CD4-positive, alpha-beta T cell (primary cell): ENCODE measurements around the gene SIN3A. TPM values are rescaled to one million over a fixed set of nuclear protein-coding genes. Genes with fewer than 3 reads are reported as not detected.
A peak's percentile ranks its signal among the peaks of the same experiment; 100 is the strongest.

ENCODE experiments used
- ATAC-seq: fragments of 200-7000 bp; cut with Tn5 transposase; one replicate; pipeline ENCODE4 v1.10.0; 2022; ENCODE audit warnings: mild to moderate bottlenecking; ENCODE audit not compliant: poor library complexity
- CTCF ChIA-PET: fragments of 350-600 bp; sonication (Branson Sonifier 250); formaldehyde crosslinking; loops from one replicate; lab custom pipeline; 2021; ENCODE audit warnings: antibody characterized with exemption, inconsistent platforms; lab: Charles Lee
- POLR2A ChIA-PET: fragments of 350-600 bp; sonication (Branson Sonifier 250); formaldehyde crosslinking; loops from one replicate; lab custom pipeline; 2021; ENCODE audit warnings: antibody characterized with exemption, inconsistent platforms; lab: Charles Lee
- DNase-seq, 14 experiments: peaks; one replicate each; pipeline ENCODE4 v3.0.0-alpha.2; 2013 to 2020; ENCODE audit warnings: mixed read lengths in 2 of 14
- H3K27ac ChIP-seq, 2 donors: one replicate each; pipeline versions ENCODE4 v1.5.1 to v1.7.0; 2013; ENCODE audit warnings: low read length in 2 of 2, low read depth in 1 of 2, mild to moderate bottlenecking in 1 of 2
- H3K27me3 ChIP-seq, 2 experiments: 1 replicate in 1 of 2; 2 replicates in 1 of 2; pipeline versions ENCODE4 v1.6.1 to v1.7.0; 2013; ENCODE audit warnings: low read length in 2 of 2, control low read depth in 1 of 2, mild to moderate bottlenecking in 1 of 2, moderate library complexity in 1 of 2; ENCODE audit not compliant: insufficient read depth in 2 of 2, control insufficient read depth in 1 of 2
- H3K36me3 ChIP-seq: one replicate; pipeline ENCODE4 v1.6.1; 2013; ENCODE audit warnings: low read length, control low read depth; ENCODE audit not compliant: insufficient read depth
- H3K4me1 ChIP-seq: one replicate; pipeline ENCODE4 v1.6.1; 2013; ENCODE audit warnings: low read length, control low read depth; ENCODE audit not compliant: insufficient read depth
- H3K4me3 ChIP-seq: one replicate; pipeline ENCODE4 v1.5.1; 2013; ENCODE audit warnings: mild to moderate bottlenecking, low read length, moderate library complexity
- H3K9me3 ChIP-seq, 2 experiments: 1 replicate in 1 of 2; 2 replicates in 1 of 2; pipeline versions ENCODE4 v1.6.1 to v1.7.0; 2013; ENCODE audit warnings: low read length in 2 of 2, mild to moderate bottlenecking in 2 of 2, control low read depth in 1 of 2, moderate library complexity in 1 of 2; ENCODE audit not compliant: control insufficient read depth in 1 of 2, insufficient read depth in 1 of 2
- H3K27ac Mint-ChIP-seq: one replicate; pipeline ENCODE4 v1.8.0; 2020; ENCODE audit warnings: mixed read lengths
- H3K27me3 Mint-ChIP-seq: one replicate; pipeline ENCODE4 v1.8.0; 2021; ENCODE audit warnings: mixed read lengths
- H3K36me3 Mint-ChIP-seq: one replicate; pipeline ENCODE4 v1.8.0; 2021; ENCODE audit warnings: low read depth, mixed read lengths
- H3K4me1 Mint-ChIP-seq: one replicate; pipeline ENCODE4 v1.8.0; 2021; ENCODE audit warnings: low read depth, mixed read lengths
- H3K4me3 Mint-ChIP-seq: one replicate; pipeline ENCODE4 v1.8.0; 2020; ENCODE audit warnings: mild to moderate bottlenecking, mixed read lengths
- H3K9me3 Mint-ChIP-seq: one replicate; pipeline ENCODE4 v1.8.0; 2020; ENCODE audit warnings: mixed read lengths
- intact Hi-C, 2 experiments: fragments of 100-400 bp; cut with DNase I in 1 of 2; cut with micrococcal nuclease in 1 of 2; formaldehyde crosslinking; loops; one replicate each; pipeline versions ENCODE4 v1.15.1 to v1.9.0; 2023 to 2025; cut with DNase I, micrococcal nuclease
- total RNA-seq, 174 experiments: library from RNA in 2 of 174; stranded (reverse) in 2 of 174; gene quantifications; one replicate each; pipeline ENCODE4 v1.2.3 and lab custom pipeline; 2021 to 2026
- TF ChIP-seq, protein P1 (sequence below): fragments of 200-600 bp; IDR thresholded peaks from one replicate; pipeline ENCODE4 v1.8.0; 2022; ENCODE audit warnings: antibody characterized with exemption, mild to moderate bottlenecking

SIN3A gene
- total RNA-seq, 2 experiments from 2014 or later, result 136 to 141 TPM

GRCh38 chr15:75367006-75367405, 84.5 kb downstream of the SIN3A start:
- H3K27ac ChIP-seq, result peak overlapping the region; percentile 93 to 96
- ChIA-PET POLR2A (interaction anchor here (0.9 to 5.2 kb wide), 15 partner anchors 10 to 344 kb away, joined by 3 to 246 read pairs (median 10); partner anchors contain the start of genes COMMD4, IMP3, NEIL1 and PPCDC), CTCF (interaction anchor here (0.6 to 3.2 kb wide), 8 partner anchors 14 to 274 kb away, joined by 4 to 26 read pairs (median 10); partner anchors contain the start of genes IMP3 and SIN3A)
- H3K4me3 Mint-ChIP-seq, result peak overlapping the region; percentile 94
- H3K9me3 ChIP-seq, result no peaks in the 10 kb centered on the region
- peaks cover 65% of the 10 kb centered on the region for H3K36me3 Mint-ChIP-seq
- TF ChIP-seq, protein P1, sequence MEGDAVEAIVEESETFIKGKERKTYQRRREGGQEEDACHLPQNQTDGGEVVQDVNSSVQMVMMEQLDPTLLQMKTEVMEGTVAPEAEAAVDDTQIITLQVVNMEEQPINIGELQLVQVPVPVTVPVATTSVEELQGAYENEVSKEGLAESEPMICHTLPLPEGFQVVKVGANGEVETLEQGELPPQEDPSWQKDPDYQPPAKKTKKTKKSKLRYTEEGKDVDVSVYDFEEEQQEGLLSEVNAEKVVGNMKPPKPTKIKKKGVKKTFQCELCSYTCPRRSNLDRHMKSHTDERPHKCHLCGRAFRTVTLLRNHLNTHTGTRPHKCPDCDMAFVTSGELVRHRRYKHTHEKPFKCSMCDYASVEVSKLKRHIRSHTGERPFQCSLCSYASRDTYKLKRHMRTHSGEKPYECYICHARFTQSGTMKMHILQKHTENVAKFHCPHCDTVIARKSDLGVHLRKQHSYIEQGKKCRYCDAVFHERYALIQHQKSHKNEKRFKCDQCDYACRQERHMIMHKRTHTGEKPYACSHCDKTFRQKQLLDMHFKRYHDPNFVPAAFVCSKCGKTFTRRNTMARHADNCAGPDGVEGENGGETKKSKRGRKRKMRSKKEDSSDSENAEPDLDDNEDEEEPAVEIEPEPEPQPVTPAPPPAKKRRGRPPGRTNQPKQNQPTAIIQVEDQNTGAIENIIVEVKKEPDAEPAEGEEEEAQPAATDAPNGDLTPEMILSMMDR, result no peak
- no peaks in the 10 kb centered on the region for H3K9me3 Mint-ChIP-seq
- peaks cover 60% of the 10 kb centered on the region for H3K36me3 ChIP-seq
- H3K4me1 Mint-ChIP-seq, result peaks cover 30% of the 10 kb centered on the region
- H3K4me3 ChIP-seq, result no peak overlapping the region
- H3K27me3 ChIP-seq, result no peaks in the 10 kb centered on the region
- no peak for ATAC-seq
- H3K27ac Mint-ChIP-seq, result peak overlapping the region; percentile 94
- no peak for DNase-seq
- H3K27me3 Mint-ChIP-seq, result no peaks in the 10 kb centered on the region
- peaks cover 32% of the 10 kb centered on the region for H3K4me1 ChIP-seq
- intact Hi-C loops, result loop anchor here (1.0 to 5.0 kb wide), 6 partner anchors 85 to 825 kb away; partner anchors contain the start of genes ARID3B (in 1 of the 2), IMP3 (in 1 of the 2), SIN3A (in 1 of the 2) and SNUPN (in 1 of the 2)

DNA sequence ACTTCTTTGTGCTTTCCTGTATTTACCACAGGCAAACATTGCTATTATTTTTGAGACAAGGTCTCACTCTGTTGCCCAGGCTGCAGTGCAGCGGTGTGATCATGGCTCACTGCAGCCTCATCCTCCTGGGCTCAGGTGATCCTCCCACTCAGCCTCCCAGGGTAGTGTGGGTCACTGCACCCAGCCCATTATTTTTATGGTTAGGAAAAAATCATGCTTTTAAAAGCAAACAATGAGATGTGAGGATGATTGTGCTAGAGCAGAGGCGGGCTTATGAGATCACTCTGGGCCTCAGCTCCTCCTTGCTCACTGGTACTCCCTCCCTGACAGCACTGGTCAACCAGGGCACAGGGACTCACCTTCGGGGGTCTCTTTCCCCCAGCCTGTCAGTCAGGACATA, 85.3 kb downstream of the SIN3A start:
- no peak overlapping the region for H3K4me3 Mint-ChIP-seq
- peaks cover 30% of the 10 kb centered on the region for H3K4me1 Mint-ChIP-seq
- CTCF ChIA-PET, result no interaction called here
- H3K36me3 Mint-ChIP-seq, result peaks cover 60% of the 10 kb centered on the region
- Histone ChIP-seq H3K27me3 (no peaks in the 10 kb centered on the region), H3K4me3 (no peak overlapping the region), H3K27ac (no peak overlapping the region), H3K36me3 (peaks cover 60% of the 10 kb centered on the region), H3K9me3 (peaks cover 0 to 3% of the 10 kb centered on the region in 2 experiments), H3K4me1 (peaks cover 32% of the 10 kb centered on the region)
- no peaks in the 10 kb centered on the region for H3K9me3 Mint-ChIP-seq
- DNase-seq (no peak), ATAC-seq (no peak)
- H3K27me3 Mint-ChIP-seq, result no peaks in the 10 kb centered on the region
- TF ChIP-seq, protein P1, result no peak
- POLR2A ChIA-PET, result no interaction called here
- intact Hi-C loops, result loop anchor here (5.0 kb wide), 4 partner anchors 86 to 824 kb away; partner anchors contain the start of genes ARID3B (in 1 of the 2), SIN3A (in 1 of the 2) and SNUPN (in 1 of the 2)
- no peak overlapping the region for H3K27ac Mint-ChIP-seq

DNA sequence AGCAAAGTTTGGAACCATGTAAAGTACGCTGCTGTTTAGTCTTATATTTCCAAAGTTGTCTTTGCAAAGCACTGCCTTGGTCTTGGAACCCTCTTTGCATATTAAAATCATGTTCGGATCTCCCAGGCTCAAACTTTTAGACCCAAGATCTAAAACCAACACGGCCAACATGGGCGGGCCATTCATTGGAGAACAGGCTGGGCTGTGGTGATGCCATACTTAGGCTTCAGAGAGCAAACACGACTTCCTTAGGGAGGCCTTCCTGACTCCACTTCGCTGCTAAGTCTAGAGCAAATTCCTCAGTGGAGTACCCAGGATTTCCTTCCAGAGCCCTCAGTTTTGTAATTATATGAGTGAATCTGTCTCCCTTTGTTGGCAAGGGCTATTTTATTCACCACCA, 86.6 kb downstream of the SIN3A start:
- H3K4me3 Mint-ChIP-seq, result no peak overlapping the region
- ChIA-PET CTCF (no interaction called here), POLR2A (interaction anchor here (1.2 kb wide), 1 partner anchor 276 kb away, joined by 4 read pairs; no protein-coding TSS in a partner anchor)
- no peak for ATAC-seq
- DNase-seq, result no peak
- H3K9me3 ChIP-seq, result peaks cover 0 to 3% of the 10 kb centered on the region in 2 experiments
- no peaks in the 10 kb centered on the region for H3K9me3 Mint-ChIP-seq
- H3K4me1 ChIP-seq, result peaks cover 31% of the 10 kb centered on the region
- H3K36me3 ChIP-seq, result peaks cover 68% of the 10 kb centered on the region
- H3K27ac Mint-ChIP-seq, result no peak overlapping the region
- TF ChIP-seq, protein P1, result no peak
- peaks cover 29% of the 10 kb centered on the region for H3K4me1 Mint-ChIP-seq
- H3K27me3 Mint-ChIP-seq, result no peaks in the 10 kb centered on the region
- intact Hi-C loops, result loop anchor here (5.0 kb wide), 4 partner anchors 87 to 823 kb away; partner anchors contain the start of genes ARID3B (in 1 of the 2), SIN3A (in 1 of the 2) and SNUPN (in 1 of the 2)
- no peaks in the 10 kb centered on the region for H3K27me3 ChIP-seq
- no peak overlapping the region for H3K27ac ChIP-seq
- H3K4me3 ChIP-seq, result no peak overlapping the region
- H3K36me3 Mint-ChIP-seq, result peaks cover 70% of the 10 kb centered on the region
